ENCODE data around the gene CD48.
"Not testable (repeated sequence)": the region's sequence is repeated elsewhere in the genome, so short reads cannot be mapped to it uniquely, and the experiment has no call there.

DNA sequence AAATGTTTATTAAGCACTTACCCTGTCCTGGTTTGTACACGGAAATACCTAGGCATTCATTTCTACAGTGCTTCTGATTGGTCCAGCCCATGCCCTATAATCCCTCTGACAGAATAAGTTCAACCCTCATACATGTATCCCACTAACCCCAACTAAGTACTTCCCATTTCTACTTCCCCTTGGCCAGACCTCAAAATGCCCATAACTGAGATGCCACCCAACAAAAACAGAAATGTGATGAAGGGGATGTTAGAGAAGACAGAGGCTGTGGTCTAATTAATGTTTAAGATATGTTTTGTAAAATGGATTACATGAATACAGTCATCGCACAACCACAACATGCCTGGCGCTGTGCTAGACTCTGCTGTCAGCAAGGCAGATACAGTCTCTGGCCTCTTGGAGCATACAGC is 6.4 kb downstream of the CD48 start:
- TF ChIP-seq, protein P1, sequence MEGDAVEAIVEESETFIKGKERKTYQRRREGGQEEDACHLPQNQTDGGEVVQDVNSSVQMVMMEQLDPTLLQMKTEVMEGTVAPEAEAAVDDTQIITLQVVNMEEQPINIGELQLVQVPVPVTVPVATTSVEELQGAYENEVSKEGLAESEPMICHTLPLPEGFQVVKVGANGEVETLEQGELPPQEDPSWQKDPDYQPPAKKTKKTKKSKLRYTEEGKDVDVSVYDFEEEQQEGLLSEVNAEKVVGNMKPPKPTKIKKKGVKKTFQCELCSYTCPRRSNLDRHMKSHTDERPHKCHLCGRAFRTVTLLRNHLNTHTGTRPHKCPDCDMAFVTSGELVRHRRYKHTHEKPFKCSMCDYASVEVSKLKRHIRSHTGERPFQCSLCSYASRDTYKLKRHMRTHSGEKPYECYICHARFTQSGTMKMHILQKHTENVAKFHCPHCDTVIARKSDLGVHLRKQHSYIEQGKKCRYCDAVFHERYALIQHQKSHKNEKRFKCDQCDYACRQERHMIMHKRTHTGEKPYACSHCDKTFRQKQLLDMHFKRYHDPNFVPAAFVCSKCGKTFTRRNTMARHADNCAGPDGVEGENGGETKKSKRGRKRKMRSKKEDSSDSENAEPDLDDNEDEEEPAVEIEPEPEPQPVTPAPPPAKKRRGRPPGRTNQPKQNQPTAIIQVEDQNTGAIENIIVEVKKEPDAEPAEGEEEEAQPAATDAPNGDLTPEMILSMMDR (IDR thresholded peaks at IDR 0.05) = not testable (repeated sequence)
- TF ChIP-seq POLR2A (IDR thresholded peaks at IDR 0.05) = not testable (repeated sequence)
